Chondrocyte (in vitro differentiated cells): ENCODE data around the gene MEX3A. TPM values are rescaled to one million over a fixed set of nuclear protein-coding genes. Genes with fewer than 3 reads are reported as not detected.

Experiments used
- DNase-seq: peaks from one replicate; pipeline ENCODE4 v3.0.0; 2021; ENCODE audit warnings: mixed read lengths, low spot score
- H3K27ac Mint-ChIP-seq: one replicate; pipeline ENCODE4 v1.8.0; 2021; ENCODE audit warnings: mild to moderate bottlenecking, moderate library complexity, mixed read lengths; ENCODE audit not compliant: unreplicated experiment
- H3K27me3 Mint-ChIP-seq: 2 replicates; pipeline ENCODE4 v1.8.0; 2021; ENCODE audit warnings: low read depth, mixed read lengths
- H3K36me3 Mint-ChIP-seq: 2 replicates; pipeline ENCODE4 v1.8.0; 2021; ENCODE audit warnings: low read depth, mixed read lengths
- H3K4me1 Mint-ChIP-seq: 2 replicates; pipeline ENCODE4 v1.8.0; 2021; ENCODE audit warnings: low read depth, mild to moderate bottlenecking, mixed read lengths
- H3K4me3 Mint-ChIP-seq: one replicate; pipeline ENCODE4 v1.8.0; 2021; ENCODE audit warnings: mild to moderate bottlenecking, moderate library complexity, mixed read lengths; ENCODE audit not compliant: unreplicated experiment
- H3K9me3 Mint-ChIP-seq: 2 replicates; pipeline ENCODE4 v1.8.0; 2021; ENCODE audit warnings: low read depth, mixed read lengths
- CTCF ChIP-seq: fragments of 200-600 bp; sonication (generic); IDR thresholded peaks from 2 replicates; pipeline ENCODE4 v1.5.0; 2021; ENCODE audit warnings: antibody characterized with exemption, mild to moderate bottlenecking, moderate library complexity
- total RNA-seq: library from RNA; stranded (reverse); gene quantifications from 3 replicates; pipeline ENCODE4 v1.2.1, GENCODE V29; 2021

MEX3A gene
- total RNA-seq, 1 donor from 2014 or later, result 12.7 TPM

GRCh38 chr1:156106624-156107488 lies 24.6 kb upstream of the MEX3A start:
- Mint-ChIP-seq H3K27me3 (no peaks in the 10 kb centered on the region), H3K27ac (peak overlapping the region; percentile 100), H3K9me3 (no peaks in the 10 kb centered on the region), H3K36me3 (no peaks in the 10 kb centered on the region), H3K4me3 (peak overlapping the region; percentile 53), H3K4me1 (peaks cover 63% of the 10 kb centered on the region)
- DNase-seq, result no peak
- TF ChIP-seq CTCF, result no peak

GRCh38 chr1:156104861-156105832 lies 22.9 kb upstream of the MEX3A start:
- Mint-ChIP-seq H3K4me1 (peaks cover 73% of the 10 kb centered on the region), H3K27ac (peak overlapping the region; percentile 100)

GRCh38 chr1:156104065-156104810 lies 22.0 kb upstream of the MEX3A start:
- H3K4me1 Mint-ChIP-seq, result peaks cover 74% of the 10 kb centered on the region
- DNase-seq, result no peak
- H3K4me3 Mint-ChIP-seq, result peak overlapping the region; percentile 60
- no peaks in the 10 kb centered on the region for H3K36me3 Mint-ChIP-seq
- H3K27ac Mint-ChIP-seq, result peak overlapping the region; percentile 100
- no peak for TF ChIP-seq CTCF
- no peaks in the 10 kb centered on the region for H3K27me3 Mint-ChIP-seq
- H3K9me3 Mint-ChIP-seq, result no peaks in the 10 kb centered on the region

More at GRCh38 chr1:156104861-156105832, 22.9 kb upstream of the MEX3A start:
- DNase-seq, result no peak
- peak; percentile 38 for TF ChIP-seq CTCF
- no peaks in the 10 kb centered on the region for H3K36me3 Mint-ChIP-seq
- H3K27me3 Mint-ChIP-seq, result no peaks in the 10 kb centered on the region
- H3K4me3 Mint-ChIP-seq, result peak overlapping the region; percentile 62
- H3K9me3 Mint-ChIP-seq, result no peaks in the 10 kb centered on the region

- Mint-ChIP-seq H3K27ac (peak overlapping the region; percentile 100), H3K4me3 (peak overlapping the region; percentile 60), H3K27me3 (no peaks in the 10 kb centered on the region), H3K4me1 (peaks cover 74% of the 10 kb centered on the region), H3K9me3 (no peaks in the 10 kb centered on the region), H3K36me3 (no peaks in the 10 kb centered on the region)
- peak; percentile 21 for TF ChIP-seq CTCF
- DNase-seq, result no peak
Observed at GRCh38 chr1:156103521-156103947, 21.3 kb upstream of the MEX3A start.
